Panc1 (cell line): ENCODE results near the gene PLEKHO2.

Source experiments
- CTCF ChIP-seq: fragments of 450-650 bp; IDR thresholded peaks from 2 replicates; pipeline ENCODE4 v1.5.1; 2017; ENCODE audit warnings: mild to moderate bottlenecking
- POLR2AphosphoS5 ChIP-seq: IDR thresholded peaks from 2 replicates; pipeline ENCODE4 v1.6.1; 2012; ENCODE audit warnings: mild to moderate bottlenecking, low read depth, low read length, moderate library complexity
- SIN3A ChIP-seq: IDR thresholded peaks from 2 replicates; pipeline ENCODE4 v1.6.1; 2012; ENCODE audit warnings: low read depth, mild to moderate bottlenecking, low read length, moderate library complexity, borderline replicate concordance; ENCODE audit not compliant: insufficient read depth
- TCF7L2 ChIP-seq: IDR thresholded peaks from 2 replicates; pipeline ENCODE4 v1.6.1; 2011; ENCODE audit warnings: mild to moderate bottlenecking, low read depth, low read length, inconsistent platforms
- TF ChIP-seq, protein P1 (sequence below), 2 experiments: IDR thresholded peaks; 2 replicates each; pipeline ENCODE4 v1.6.1; 2011 to 2012; ENCODE audit warnings: low read depth in 2 of 2, control low read depth in 1 of 2, low read length in 1 of 2, mild to moderate bottlenecking in 1 of 2, moderate library complexity in 1 of 2; ENCODE audit not compliant: insufficient read depth in 1 of 2

- TF ChIP-seq CTCF = no peak
- no peak for TF ChIP-seq POLR2AphosphoS5
- TF ChIP-seq, protein P1, sequence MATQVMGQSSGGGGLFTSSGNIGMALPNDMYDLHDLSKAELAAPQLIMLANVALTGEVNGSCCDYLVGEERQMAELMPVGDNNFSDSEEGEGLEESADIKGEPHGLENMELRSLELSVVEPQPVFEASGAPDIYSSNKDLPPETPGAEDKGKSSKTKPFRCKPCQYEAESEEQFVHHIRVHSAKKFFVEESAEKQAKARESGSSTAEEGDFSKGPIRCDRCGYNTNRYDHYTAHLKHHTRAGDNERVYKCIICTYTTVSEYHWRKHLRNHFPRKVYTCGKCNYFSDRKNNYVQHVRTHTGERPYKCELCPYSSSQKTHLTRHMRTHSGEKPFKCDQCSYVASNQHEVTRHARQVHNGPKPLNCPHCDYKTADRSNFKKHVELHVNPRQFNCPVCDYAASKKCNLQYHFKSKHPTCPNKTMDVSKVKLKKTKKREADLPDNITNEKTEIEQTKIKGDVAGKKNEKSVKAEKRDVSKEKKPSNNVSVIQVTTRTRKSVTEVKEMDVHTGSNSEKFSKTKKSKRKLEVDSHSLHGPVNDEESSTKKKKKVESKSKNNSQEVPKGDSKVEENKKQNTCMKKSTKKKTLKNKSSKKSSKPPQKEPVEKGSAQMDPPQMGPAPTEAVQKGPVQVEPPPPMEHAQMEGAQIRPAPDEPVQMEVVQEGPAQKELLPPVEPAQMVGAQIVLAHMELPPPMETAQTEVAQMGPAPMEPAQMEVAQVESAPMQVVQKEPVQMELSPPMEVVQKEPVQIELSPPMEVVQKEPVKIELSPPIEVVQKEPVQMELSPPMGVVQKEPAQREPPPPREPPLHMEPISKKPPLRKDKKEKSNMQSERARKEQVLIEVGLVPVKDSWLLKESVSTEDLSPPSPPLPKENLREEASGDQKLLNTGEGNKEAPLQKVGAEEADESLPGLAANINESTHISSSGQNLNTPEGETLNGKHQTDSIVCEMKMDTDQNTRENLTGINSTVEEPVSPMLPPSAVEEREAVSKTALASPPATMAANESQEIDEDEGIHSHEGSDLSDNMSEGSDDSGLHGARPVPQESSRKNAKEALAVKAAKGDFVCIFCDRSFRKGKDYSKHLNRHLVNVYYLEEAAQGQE (IDR thresholded peaks at IDR 0.05; ENCODE audit: insufficient read depth in 1 of 2, low read depth in 2 of 2, low read length in 1 of 2) = no peak
- TF ChIP-seq TCF7L2 = no peak
- no peak for TF ChIP-seq SIN3A
These were observed 4.3 kb downstream of the PLEKHO2 start for GRCh38 chr15:64845831-64846595.
